Psoas muscle (tissue), 8 donors: Measurements from ENCODE around the gene PPP1R18. TPM values are rescaled to one million over a fixed set of nuclear protein-coding genes. Genes with fewer than 3 reads are reported as not detected.

ENCODE experiments used
- ATAC-seq, 4 donors: fragments of 200-7000 bp; cut with Tn5 transposase; one replicate each; pipeline ENCODE4 v1.9.1; 2020; ENCODE audit warnings: moderate library complexity in 3 of 4, mild to moderate bottlenecking in 2 of 4
- DNase-seq, 2 donors: peaks; one replicate each; pipeline ENCODE4 v3.0.0-alpha.2; 2020
- H3K27ac ChIP-seq: fragments of 200-600 bp; one replicate; pipeline ENCODE4 v1.8.0; 2022
- H3K27me3 ChIP-seq, 3 donors: fragments of 200-600 bp in 1 of 3; one replicate each; pipeline versions ENCODE4 v1.6.1 to v1.8.0; 2013 to 2022; ENCODE audit warnings: low read length in 2 of 3, mild to moderate bottlenecking in 2 of 3, moderate library complexity in 1 of 3; ENCODE audit not compliant: insufficient read depth in 3 of 3
- H3K36me3 ChIP-seq, 2 donors: fragments of 200-600 bp in 1 of 2; one replicate each; pipeline versions ENCODE4 v1.6.1 to v1.8.0; 2013 to 2022; ENCODE audit warnings: low read depth in 1 of 2, mild to moderate bottlenecking in 1 of 2, moderate library complexity in 1 of 2; ENCODE audit not compliant: insufficient read depth in 1 of 2
- H3K4me1 ChIP-seq: fragments of 200-600 bp; one replicate; pipeline ENCODE4 v1.8.0; 2022
- H3K4me3 ChIP-seq: fragments of 200-600 bp; one replicate; pipeline ENCODE4 v1.8.0; 2022; ENCODE audit warnings: mild to moderate bottlenecking
- H3K9me3 ChIP-seq: fragments of 200-600 bp; one replicate; pipeline ENCODE4 v1.8.0; 2022
- WGBS, 3 donors: extraction: QIAGEN DNeasy Blood & Tissue Kit; methylation state at CpG; one replicate each; pipeline versions ENCODE4 v1.1.6 to v1.1.7; 2013; 5-methylcytosine and 5-hydroxymethylcytosine counted together
- intact Hi-C, 2 donors: fragments of 100-400 bp; cut with DNase I; formaldehyde crosslinking; loops; one replicate each; pipeline versions ENCODE4 v1.11.0 to v1.14.2; 2022
- polyA plus RNA-seq, 3 donors: library from polyadenylated mRNA; stranded (reverse); fragments of 200-250 nt; gene quantifications; one replicate each; pipeline ENCODE4 v1.2.3, GENCODE V29; 2013
- total RNA-seq, 4 donors: library from RNA; stranded (reverse); fragmentation: NEBNext Ultra II Directional in 2 of 4; extraction: Animal tissue kit (Norgen Biotek cat#: 25700) in 2 of 4; gene quantifications; one replicate each; pipeline versions ENCODE4 v1.2.1 to v1.2.4, GENCODE V29; 2021 to 2023
- TF ChIP-seq, protein P1 (sequence below): fragments of 200-600 bp; IDR thresholded peaks from one replicate; pipeline ENCODE4 v1.8.0; 2022; ENCODE audit warnings: antibody characterized with exemption
- donor health status: healthy with polysubstance abuse.
- donor health status: DM: no; HTN: no; CAD: no; lungs with moderate emphysema.
- donor health status: Bipolar disorder and iron deficiency.
- donor health status: healthy.
- donor health status: DM: yes; HTN: yes; CAD: no.
- donor health status: DM: no; HTN: no; CAD: no.
- donor health status: DM: no; HTN: no; CAD: no.
- donor health status: DM: yes; HTN: yes; CAD: no.

PPP1R18 gene
- total and polyA plus RNA-seq, 7 donors = 6.7 to 39.7 (median 15.6) TPM

DNA sequence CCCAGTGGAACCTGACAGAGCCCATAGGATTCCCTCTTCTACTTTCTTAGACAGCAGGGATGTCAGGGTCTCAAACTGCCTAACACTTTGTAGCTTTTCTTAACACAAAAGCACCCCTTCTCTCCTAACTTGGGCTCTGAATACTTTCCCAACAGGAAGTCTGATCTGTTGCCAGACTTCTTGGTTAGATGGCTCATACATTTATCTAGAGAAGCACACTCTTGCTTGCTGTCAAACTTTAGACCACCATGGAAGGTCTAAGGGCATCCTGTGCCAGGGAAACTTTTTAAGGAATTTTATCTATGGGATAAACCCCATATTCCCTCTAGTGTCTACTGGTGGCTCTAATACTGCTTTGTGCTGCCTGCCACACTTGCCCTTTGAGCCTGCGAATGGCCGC lies 42.8 kb downstream of the PPP1R18 start:
- Histone ChIP-seq H3K27ac (no peak overlapping the region), H3K4me1 (peaks cover 13% of the 10 kb centered on the region), H3K36me3 (peaks cover 0 to 51% of the 10 kb centered on the region in 2 donors), H3K9me3 (no peaks in the 10 kb centered on the region), H3K27me3 (no peaks in the 10 kb centered on the region), H3K4me3 (no peak overlapping the region)
- intact Hi-C loops = no loop called here
- TF ChIP-seq, protein P1, sequence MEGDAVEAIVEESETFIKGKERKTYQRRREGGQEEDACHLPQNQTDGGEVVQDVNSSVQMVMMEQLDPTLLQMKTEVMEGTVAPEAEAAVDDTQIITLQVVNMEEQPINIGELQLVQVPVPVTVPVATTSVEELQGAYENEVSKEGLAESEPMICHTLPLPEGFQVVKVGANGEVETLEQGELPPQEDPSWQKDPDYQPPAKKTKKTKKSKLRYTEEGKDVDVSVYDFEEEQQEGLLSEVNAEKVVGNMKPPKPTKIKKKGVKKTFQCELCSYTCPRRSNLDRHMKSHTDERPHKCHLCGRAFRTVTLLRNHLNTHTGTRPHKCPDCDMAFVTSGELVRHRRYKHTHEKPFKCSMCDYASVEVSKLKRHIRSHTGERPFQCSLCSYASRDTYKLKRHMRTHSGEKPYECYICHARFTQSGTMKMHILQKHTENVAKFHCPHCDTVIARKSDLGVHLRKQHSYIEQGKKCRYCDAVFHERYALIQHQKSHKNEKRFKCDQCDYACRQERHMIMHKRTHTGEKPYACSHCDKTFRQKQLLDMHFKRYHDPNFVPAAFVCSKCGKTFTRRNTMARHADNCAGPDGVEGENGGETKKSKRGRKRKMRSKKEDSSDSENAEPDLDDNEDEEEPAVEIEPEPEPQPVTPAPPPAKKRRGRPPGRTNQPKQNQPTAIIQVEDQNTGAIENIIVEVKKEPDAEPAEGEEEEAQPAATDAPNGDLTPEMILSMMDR = no peak
- DNase-seq (no peak), ATAC-seq (no peak)
- 94 to 100% (median 96%) methylated on average over 2 of the region's 2 CpGs for WGBS, 3 donors

DNA sequence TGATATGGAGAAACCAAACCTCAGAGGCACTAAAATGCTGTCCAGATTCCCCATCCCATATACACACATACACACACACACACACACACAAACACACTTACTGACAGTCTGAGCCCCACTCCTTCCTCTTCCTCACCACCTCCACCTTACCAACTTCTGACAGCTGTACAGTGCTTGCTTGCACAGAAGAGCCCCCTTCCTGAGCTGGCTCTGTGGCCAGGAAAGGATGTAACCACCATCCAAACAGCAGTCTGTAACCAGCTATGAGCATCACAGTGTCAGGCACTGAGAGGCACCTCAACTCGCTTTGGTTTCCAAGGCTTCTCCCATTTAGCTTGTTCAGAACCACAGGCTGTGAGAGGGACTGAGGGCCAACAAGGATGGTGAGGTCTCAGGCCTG lies 45.4 kb downstream of the PPP1R18 start:
- H3K9me3 ChIP-seq = no peaks in the 10 kb centered on the region
- WGBS, 3 donors = 84 to 96% (median 86%) methylated on average over 1 of the region's 1 CpG
- intact Hi-C loops = no loop called here
- no peaks in the 10 kb centered on the region for H3K27me3 ChIP-seq
- no peak overlapping the region for H3K4me3 ChIP-seq
- peaks cover 0 to 61% of the 10 kb centered on the region in 2 donors for H3K36me3 ChIP-seq
- TF ChIP-seq, protein P1 = no peak
- DNase-seq (no peak), ATAC-seq (no peak)
- H3K27ac ChIP-seq = no peak overlapping the region
- peaks cover 3% of the 10 kb centered on the region for H3K4me1 ChIP-seq

DNA sequence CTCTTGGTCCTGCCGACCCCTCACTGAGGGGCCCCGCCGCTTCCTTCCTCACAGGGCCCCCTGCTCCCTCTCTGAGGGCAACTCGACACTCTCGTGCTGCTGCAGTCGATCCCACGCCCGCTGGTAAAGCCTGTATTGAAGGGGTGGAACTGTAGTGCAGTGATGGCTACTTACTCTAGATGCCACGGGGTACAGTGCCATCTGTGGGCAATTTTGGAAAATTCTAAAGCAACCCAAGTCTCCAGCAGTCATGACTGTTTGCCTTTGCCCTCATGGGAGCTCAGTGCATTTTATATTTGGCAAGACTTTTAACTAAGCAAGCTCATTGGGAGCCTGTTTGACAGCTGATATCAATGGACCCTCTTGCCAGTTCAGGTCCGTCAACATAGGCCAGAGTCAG lies 46.0 kb downstream of the PPP1R18 start:
- Histone ChIP-seq H3K4me1 (no peaks in the 10 kb centered on the region), H3K4me3 (no peak overlapping the region), H3K27me3 (no peaks in the 10 kb centered on the region), H3K9me3 (no peaks in the 10 kb centered on the region), H3K27ac (no peak overlapping the region), H3K36me3 (peaks cover 0 to 56% of the 10 kb centered on the region in 2 donors)
- TF ChIP-seq, protein P1 = no peak
- ATAC-seq (no peak), DNase-seq (no peak)
- WGBS, 3 donors = 79 to 86% (median 83%) methylated on average over 10 of the region's 10 CpGs
- intact Hi-C loops = no loop called here

DNA sequence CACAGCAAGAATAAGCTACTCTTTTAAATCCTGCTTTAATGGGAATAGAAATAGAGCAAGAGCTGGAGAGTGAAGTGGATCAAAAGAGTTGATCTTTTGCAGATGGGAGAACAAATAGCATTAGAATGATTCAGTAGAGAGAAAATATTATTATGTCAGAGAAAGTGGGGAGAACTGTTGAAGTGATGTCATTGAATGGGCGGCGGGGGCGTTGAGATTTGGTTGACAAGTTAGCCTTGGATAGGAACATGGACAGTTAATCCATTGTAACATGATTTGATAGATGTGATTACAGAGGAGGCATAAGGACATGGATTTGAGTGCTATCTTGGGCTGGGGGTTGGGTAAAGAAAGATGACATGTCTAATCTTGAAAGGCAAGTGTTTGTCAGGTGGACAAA lies 50.6 kb downstream of the PPP1R18 start:
- Histone ChIP-seq H3K4me3 (no peak overlapping the region), H3K27me3 (no peaks in the 10 kb centered on the region), H3K9me3 (no peaks in the 10 kb centered on the region), H3K36me3 (peaks cover 0 to 43% of the 10 kb centered on the region in 2 donors), H3K4me1 (no peaks in the 10 kb centered on the region), H3K27ac (no peak overlapping the region)
- TF ChIP-seq, protein P1 = no peak
- WGBS, 3 donors = 74 to 96% (median 82%) methylated on average over 3 of the region's 3 CpGs
- DNase-seq (no peak), ATAC-seq (peak in 2 of 4 donors; percentile 27 to 42)
- intact Hi-C loops = loop anchor here in 1 of 2 donors (5.0 kb wide), 1 partner anchor 36 kb away; the partner anchor contains the start of gene DHX16
